Forelimb muscle (tissue), 1 donor: ENCODE results near the gene TXNRD2. TPM values are rescaled to one million over a fixed set of nuclear protein-coding genes. Genes with fewer than 3 reads are reported as not detected.

Experiments used
- DNase-seq: peaks from one replicate; pipeline ENCODE4 v3.0.0-alpha.2; 2013; ENCODE audit warnings: low read depth
- polyA plus RNA-seq: library from polyadenylated mRNA; unstranded; fragments of 120-200 nt; gene quantifications from one replicate; pipeline ENCODE4 v1.2.1, GENCODE V29; 2013; ENCODE audit not compliant: insufficient read length

TXNRD2 gene
- polyA plus RNA-seq, 1 donor: 19.1 TPM

DNA sequence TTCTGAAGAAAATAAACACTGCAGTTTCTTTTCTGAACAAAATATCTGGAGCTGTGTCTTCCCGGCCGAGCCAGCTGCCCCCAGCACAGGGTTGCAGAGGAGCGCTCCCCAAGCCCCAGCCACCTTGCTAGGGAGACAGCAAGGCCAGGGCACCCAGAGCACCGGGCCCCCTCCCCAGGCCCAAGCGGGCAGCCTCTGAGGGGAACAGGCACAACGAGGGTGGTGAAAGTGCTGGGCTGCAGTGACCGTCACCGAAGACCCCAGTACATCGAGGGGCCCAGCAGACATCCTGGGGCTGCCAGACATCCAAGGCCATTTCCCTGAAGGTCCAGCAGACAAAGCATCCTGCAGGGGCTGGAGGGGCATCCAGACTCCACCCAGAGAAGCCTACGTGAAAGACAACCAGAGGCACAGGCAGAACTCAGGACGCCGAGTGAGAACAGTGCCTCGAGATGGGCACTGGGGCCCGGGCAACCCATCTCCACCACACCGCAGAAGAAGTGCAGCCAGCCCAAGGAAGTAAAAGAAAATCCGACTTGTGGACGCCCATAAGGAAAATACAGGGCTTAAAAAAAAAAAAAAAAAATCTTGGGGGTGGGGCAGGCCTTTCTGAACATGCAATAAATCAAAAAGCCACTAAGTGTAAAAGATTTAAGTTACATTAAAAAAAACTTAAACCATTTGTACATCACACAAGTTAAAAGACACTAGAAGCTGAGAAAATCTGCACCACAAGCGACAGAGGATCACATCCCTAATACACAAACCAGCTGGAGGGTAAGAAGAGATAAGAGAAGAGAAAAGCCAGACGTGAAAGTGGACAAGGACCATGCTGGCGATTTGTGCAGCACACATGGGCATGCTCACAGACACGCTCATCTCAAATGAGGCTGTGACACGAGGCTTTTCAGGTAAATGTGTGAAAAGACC lies 36.0 kb downstream of the TXNRD2 start:
- DNase-seq: no peak

DNA sequence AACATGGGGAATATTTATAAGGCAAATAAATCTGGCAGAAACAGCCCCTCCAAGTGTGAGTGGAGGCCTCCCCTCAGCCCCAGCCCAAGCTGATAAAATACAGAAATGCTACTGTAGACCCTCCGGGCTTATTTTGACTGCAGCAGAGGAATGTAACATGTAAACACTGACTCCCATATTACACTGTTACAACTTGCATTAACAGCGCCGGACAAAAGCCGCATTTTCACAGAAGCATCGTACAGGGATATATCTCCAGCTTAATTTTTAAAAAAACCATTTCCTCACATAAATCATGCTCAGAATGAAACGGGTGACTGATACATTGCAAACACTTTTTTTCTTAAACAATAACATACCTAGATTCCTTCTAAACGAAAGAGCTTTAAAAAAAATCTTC lies 36.7 kb downstream of the TXNRD2 start:
- DNase-seq: no peak

DNA sequence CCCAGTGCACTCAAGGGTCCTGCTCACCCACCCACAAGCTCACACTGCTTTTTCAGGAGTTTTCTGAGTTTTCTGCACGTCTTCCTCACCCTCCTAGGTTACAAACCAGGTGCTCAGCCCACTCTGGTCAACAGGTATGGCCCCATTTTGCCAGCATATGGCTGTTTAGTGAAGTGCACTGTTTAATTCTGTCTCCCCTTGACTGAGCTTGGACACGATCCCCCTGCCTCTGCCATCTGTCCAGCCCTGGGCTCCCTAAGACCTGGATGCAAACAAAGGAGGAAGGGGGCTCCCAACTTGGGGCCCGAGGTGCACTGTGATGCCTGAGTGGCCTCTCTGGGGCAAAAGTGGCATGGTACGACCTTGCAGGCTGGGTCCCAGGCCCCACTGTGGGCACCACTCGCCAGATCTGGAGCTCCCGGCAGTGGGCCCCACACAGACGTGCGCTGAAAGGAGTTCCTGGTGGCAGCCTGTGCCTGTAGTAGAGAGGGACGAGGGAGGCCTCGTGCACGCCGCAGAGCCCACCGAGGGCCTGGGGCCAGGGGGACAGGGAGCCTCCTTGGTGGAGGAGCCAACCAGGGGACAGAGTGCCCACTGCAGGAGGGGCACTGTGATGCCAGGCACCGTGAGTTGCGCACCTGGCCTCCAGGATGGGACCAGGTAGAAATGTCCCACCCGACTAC lies 37.3 kb downstream of the TXNRD2 start:
- no peak for DNase-seq

GRCh38 chr22:19903513-19903912 lies 38.1 kb downstream of the TXNRD2 start:
- no peak for DNase-seq

DNA sequence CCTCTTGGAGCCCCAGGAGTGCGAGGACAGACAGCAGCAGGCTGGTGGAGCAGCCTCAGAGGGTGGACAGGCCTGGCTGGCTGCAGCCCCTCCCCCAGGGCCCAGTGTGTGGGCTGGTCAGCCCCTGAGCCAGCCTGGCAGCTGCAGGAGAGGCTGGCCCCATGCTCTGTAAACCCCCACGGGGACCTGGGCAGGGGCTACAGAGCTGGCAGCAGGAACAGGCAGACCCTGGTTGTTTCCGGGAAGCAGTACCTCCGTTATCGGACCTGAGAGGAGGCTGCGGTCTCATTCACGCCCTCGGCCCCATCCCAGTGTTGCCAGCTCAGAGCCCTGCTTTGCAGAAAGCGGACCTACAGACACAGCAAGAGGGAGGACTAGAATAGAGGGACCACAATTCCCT lies 38.6 kb downstream of the TXNRD2 start:
- no peak for DNase-seq

GRCh38 chr22:19902245-19902715 lies 39.3 kb downstream of the TXNRD2 start:
- DNase-seq: no peak

- no peak for DNase-seq
Observed at GRCh38 chr22:19901577-19902244, 39.9 kb downstream of the TXNRD2 start.

- DNase-seq: no peak
Observed at GRCh38 chr22:19900707-19901436, 40.7 kb downstream of the TXNRD2 start.

GRCh38 chr22:19898831-19899567 lies 42.6 kb downstream of the TXNRD2 start:
- DNase-seq: no peak

GRCh38 chr22:19898145-19898544 lies 43.5 kb downstream of the TXNRD2 start:
- DNase-seq: no peak

GRCh38 chr22:19897726-19898125 lies 43.9 kb downstream of the TXNRD2 start:
- DNase-seq: no peak

DNA sequence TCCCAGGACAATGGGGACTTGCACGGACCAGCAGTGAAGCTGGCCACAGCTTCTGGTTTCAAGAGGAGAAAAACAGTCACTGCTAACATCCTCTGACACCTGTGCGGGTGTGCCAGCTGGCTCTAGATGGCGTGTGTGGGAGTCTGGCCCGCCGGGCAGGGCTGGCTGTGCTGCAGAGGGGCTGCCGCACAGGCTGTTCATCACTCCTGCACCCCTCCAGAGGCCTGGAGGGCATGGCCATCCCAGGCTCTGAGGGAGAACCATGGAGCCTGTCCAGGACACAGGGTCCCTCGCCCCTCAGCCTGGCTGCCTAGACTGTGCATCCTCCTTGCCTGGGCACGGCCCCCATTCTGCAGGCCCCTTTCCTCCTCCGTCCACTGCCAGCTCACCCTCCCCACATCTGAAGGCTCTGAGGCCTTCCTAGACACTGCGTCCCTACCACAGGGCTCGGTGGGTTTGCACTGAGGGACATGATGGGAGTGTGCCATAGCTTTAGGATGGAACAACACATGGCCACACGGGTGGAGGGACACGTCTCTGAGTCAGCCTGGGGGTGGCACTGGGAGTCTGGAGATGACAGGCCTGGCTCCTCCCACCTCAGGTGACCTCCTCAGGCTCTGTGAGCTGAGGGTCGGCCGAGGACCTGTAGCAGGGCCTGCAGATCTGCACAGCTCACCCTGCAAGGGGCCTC lies 44.8 kb downstream of the TXNRD2 start:
- no peak for DNase-seq

- no peak for DNase-seq
Observed at GRCh38 chr22:19895160-19895849, 46.3 kb downstream of the TXNRD2 start.

- DNase-seq: no peak
Observed at GRCh38 chr22:19893363-19893762, 48.3 kb downstream of the TXNRD2 start.

DNA sequence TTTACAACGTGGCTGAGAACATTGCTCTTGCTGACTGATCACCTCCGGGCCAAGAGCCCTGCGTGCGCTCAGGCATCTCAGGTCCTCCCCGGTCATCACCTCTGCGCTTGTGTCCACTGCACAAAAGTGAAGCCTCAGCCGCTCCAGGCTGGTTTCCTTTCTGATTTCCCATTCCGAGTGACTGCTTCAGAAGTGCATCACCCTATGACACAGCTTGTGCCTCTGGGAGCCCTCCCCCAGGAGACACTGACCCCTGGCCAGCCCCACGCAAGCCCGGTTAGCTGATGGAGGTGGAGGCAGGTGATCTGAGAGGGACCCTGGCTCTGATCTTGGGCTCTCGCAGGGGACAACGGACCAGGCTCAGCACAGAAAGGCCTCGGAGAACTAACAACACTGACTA lies 48.7 kb downstream of the TXNRD2 start:
- no peak for DNase-seq

GRCh38 chr22:19892257-19892879 lies 49.2 kb downstream of the TXNRD2 start:
- no peak for DNase-seq

- DNase-seq: no peak
Observed at GRCh38 chr22:19891317-19892256, 50.0 kb downstream of the TXNRD2 start.
